HG03135 (cell line): ENCODE results near the gene FYB2.

Experiments used
- ATAC-seq: cut with Tn5 transposase; IDR thresholded peaks from one replicate; pipeline ENCODE4 v1.9.1; 2021; ENCODE audit warnings: mild to moderate bottlenecking, moderate library complexity; ENCODE audit not compliant: unreplicated experiment

Gene FYB2

GRCh38 chr1:56834137-56834900 is 15.1 kb upstream of the FYB2 start:
- ATAC-seq = no peak

GRCh38 chr1:56833088-56833487 is 13.9 kb upstream of the FYB2 start:
- no peak for ATAC-seq

DNA sequence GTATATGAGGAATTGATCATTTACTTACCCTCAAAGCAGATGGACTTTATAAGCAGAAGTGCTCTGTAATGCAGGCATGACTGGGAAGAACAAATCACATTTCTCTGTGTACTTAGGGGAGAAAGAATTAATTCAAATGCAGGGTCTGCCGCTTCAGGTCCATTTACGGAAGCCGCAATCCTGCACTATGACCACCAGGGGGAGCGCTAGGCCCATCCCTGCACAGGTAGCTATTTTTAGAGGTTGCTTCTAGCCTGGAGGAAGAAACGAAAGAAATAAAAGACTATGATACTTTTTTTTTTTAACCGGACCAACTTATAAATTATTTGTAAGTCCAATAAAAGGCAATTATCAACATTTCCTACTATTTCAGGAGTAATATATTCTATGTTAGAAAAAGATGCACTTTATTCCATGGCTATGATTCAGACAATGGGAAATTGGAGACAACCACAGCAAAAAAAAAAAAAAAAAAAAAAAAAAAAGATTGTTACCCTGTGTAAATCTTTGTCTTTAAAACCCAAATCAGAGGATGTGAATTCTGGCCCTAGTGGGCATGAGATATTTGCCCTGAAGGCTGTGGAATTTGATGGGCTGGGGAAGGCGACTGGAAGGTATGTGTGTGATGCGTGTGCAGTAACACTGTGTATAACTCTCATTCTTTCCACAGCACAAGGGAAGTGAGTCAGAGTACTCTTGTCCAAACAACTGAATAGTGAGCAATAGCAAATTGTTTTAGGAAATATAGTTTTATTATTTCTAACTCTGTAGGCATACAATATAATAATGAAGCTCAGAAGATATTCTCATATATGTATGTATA is 12.9 kb upstream of the FYB2 start:
- peak; percentile 74 for ATAC-seq

DNA sequence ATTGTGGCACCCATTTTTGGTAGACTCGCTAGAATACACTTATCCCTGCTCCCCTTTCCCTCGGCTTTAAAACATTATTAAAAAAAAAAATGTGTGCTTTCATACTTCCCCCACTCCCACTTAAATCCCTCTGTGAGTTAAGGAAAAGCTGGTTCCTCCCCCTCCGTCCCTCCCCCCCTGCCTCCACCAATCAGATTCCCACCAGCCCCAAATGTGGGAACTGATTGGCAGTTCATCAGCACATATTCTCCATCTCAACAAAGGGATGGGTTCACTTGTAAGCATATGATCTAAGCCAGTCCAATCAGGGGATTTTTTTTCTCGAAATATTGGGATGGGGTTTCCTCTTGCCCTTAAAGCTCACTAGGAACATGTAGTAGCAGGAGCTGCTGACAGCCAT is 10.8 kb upstream of the FYB2 start:
- ATAC-seq = no peak

DNA sequence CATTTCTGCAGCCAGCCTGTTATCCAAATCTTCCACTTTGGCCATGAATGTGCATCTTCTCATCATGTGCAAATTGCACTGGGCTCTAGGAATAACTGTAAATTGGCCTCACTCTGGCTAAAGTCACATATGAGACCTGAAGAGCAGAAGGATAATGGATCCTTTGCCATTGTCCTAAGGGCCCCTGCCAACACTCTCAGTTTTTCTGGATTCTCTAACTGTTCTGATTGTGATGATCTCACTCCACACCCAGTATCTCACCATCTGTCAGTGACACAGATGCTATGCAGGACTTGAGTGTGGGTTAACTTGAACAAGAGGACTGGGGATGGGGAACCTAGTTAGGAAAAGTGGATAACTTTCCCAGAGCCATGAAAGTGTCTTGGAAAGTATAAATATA is 8.5 kb upstream of the FYB2 start:
- no peak for ATAC-seq

GRCh38 chr1:56825436-56825835 is 6.2 kb upstream of the FYB2 start:
- no peak for ATAC-seq

DNA sequence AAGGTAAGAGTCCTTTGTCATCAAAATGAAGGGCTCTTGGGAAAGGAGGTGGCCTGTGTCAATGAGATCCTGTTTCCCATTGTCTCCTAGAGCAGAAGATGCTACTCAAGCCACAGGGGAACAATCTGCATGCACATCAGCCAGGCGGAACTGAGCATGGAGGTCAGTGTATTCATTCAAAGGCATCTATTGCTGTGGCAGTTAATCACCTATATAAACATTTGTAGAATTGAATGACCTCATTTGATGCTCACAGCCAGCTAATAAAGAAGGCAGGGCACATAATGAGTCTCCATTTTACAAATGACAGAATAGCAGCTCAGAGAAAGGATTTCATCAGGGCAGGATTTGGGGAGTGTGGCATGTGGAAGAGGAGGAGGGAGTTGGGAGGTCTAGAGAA is 5.7 kb upstream of the FYB2 start:
- no peak for ATAC-seq

DNA sequence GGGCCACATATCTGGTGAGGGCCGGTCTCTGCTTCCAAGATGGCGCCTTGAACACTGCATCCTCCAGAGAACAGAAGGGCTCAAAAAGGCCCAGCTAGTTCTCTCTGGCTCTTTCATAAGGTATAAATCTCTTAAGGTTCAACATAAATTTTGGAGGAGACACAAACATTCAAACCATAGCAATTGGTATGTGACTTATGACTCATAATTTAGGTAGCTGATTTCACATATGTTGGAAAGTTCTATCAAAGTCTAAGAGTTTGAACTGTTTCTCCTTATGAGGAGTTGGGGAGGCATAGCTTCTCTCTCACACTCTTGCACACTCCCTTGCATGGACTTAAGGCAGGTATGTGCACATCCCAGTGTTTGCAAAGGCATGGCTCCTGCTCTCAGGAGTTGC is 5.1 kb upstream of the FYB2 start:
- no peak for ATAC-seq

DNA sequence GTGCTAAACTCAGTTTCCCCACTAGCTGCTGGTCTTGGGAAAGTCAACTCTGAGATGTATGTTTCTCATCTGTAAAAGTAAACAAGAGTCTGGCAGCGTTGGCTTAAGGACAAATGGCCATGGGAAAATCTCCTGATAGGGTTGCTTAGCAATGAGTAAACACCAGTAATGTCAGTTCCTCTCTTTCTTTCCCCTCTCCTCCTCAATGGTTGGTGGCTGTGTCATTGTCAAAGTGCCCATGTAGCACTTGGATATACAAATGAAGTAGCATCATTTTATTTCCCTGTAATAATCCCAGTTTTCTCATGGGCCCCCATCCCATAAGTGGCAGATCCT is 2.2 kb upstream of the FYB2 start:
- no peak for ATAC-seq

DNA sequence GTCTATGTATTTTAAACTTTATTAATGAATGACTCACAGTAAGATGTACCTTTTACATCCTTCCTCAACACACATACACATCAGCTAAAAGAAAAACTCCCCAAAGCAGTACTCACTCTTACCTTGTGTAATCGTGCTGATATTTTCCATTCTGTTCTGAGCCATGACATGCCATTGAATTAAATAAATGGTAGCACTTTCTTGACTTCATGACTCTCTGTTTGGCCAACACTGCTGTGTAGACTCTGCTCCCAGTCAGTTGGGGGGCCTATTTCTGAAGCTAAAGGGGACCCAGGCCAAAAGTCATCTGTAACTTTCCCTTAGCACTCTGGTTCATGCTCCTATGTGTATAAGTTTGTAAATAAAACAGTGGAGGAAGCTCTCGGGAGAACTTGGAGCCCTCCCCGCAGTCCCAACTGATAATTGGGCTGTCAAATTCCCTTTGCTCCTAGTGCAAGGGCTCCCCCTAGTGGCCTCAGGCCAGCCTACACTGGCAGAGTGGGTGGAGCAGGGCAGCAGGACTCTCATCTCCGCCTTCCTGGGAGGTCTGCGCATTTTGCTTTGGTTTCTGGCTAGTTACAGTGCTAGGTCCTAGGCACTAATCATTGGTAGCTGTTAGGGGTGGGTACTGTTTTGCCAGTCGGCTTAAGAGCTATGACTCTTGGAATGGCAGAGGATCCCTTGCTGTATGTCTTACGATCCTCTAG is 1.7 kb upstream of the FYB2 start:
- ATAC-seq = peak; percentile 87

- no peak for ATAC-seq
Measured at GRCh38 chr1:56817716-56818463, 1.3 kb downstream of the FYB2 start.

DNA sequence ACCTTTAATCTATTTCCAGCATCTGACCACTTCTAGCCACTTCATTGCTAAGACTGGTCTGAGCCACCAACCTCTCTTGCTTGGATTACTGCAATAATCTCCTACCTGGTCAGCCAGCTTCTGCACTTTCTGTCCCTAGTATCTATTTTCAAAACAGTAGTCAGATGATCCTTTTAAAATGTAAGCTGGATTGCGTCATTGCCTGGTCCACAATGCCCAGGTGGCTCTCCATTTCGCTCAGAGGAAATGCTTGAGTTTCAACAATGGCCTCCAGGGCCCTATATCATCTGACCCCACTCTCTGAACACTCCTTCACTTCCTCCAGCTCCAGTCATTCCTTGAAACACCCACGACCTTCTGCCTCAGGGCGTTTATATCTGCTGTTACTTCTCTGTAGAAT is 2.3 kb downstream of the FYB2 start:
- ATAC-seq = no peak

- no peak for ATAC-seq
Measured at GRCh38 chr1:56816264-56816663, 2.9 kb downstream of the FYB2 start.

DNA sequence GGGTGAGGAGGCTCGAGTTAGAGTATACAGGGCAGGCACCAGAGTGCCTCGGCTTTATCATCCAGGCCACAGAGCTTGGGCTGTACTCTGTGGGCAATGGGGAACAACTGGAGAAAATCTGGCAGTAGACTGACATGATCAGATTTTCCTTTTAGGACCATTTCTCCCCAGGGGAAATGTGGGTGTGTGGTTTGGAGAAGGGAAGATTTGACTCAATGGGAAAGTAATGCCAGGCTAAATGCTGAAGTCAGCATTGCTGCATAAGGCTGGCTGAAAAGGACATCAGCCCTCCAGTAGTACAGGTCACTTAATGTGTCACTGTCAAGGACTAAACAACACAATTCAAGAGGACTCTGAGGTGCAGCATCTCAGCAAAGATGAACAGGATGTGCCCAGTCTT is 5.0 kb downstream of the FYB2 start:
- ATAC-seq = no peak

DNA sequence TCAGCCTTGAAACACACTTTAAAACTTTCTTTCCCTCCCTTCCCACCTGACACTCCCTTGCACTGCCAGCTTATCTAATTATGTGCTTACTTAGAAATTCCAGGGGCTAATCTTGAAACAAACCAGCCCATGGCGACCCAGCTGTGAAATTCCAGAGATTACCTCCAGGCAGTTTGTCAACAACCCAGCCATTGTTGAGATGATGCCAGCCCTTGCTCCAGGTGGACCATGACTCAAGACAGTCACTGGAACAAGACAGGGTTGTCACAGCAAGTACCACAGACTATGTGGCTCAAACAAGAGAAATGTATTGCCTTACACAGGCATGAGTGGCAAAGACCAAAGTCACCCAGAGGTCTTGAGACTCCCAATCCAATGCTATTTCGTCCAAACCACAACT is 7.9 kb downstream of the FYB2 start:
- no peak for ATAC-seq

GRCh38 chr1:56808410-56808809 is 10.8 kb downstream of the FYB2 start:
- no peak for ATAC-seq

GRCh38 chr1:56806804-56807203 is 12.4 kb downstream of the FYB2 start:
- ATAC-seq = no peak

DNA sequence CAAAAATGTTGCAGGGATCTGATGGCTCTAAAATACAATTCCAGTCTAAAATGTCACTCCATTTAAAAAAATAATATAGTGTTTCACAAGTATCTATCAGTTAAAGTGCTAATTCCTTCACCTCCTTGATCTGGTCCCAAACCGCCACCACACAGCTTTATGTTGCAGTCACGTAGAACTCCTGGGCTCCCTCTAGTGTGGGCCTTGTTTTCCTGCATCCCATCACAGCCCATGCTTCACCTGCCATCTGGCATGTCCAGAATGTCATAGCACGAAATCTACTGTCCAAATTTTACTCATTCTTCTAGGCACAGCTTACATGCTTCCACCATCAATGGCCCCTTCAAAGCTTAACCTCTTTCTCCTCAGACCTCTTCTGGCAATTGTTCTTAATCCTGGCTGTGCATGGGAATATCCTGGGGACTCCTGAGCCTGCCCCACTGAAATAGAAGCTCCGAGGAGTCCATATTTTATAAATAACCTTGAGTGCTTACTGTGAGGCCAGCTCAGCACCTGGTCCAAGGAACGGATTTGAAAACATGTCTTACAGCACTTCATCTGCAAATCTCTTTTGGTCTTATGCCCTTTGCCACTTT is 15.5 kb downstream of the FYB2 start:
- ATAC-seq = no peak

GRCh38 chr1:56799605-56800400 is 19.4 kb downstream of the FYB2 start:
- no peak for ATAC-seq

DNA sequence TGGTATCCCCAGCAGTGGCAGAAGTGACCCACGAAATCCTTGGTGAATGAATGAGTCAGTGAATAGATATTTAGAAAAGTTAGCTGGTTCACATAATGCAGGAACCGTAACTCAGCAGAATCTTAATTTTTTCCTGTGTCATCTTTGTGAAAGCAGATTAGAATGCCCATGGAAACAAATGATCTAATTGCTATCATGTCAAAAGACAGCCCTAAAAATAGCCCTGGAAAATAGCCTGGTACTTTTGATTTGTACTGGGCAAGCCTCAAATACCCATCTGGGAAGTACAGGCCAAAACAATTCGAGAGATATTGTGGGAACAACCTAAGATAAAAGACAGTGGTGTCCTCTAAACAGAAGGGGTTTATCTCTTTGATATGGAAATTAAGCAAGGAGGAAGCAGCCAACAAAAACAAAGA is 21.1 kb downstream of the FYB2 start:
- ATAC-seq = no peak
